WERI-Rb-1 (cell line): ENCODE measurements around the gene ATN1.

Source experiments
- DNase-seq: peaks from one replicate; pipeline ENCODE4 v3.0.0-alpha.2; 2020
- H3K27ac ChIP-seq: fragments of 250-450 bp; sonication (Bioruptor Pico); 2 replicates; pipeline ENCODE4 v1.5.1; 2020; ENCODE audit warnings: mild to moderate bottlenecking, moderate library complexity
- H3K27me3 ChIP-seq: fragments of 250-450 bp; sonication (Bioruptor Pico); 2 replicates; pipeline ENCODE4 v1.5.1; 2021; ENCODE audit warnings: mild to moderate bottlenecking, low read depth, moderate library complexity; ENCODE audit not compliant: insufficient read depth, severe bottlenecking
- H3K36me3 ChIP-seq: fragments of 250-450 bp; sonication (Bioruptor Pico); 2 replicates; pipeline ENCODE4 v1.5.1; 2020; ENCODE audit warnings: mild to moderate bottlenecking, moderate library complexity
- H3K4me3 ChIP-seq: 2 replicates; pipeline ENCODE4 v1.5.1; 2011; ENCODE audit warnings: low read depth, mild to moderate bottlenecking, control low read depth, low read length
- H3K9me3 ChIP-seq: fragments of 250-450 bp; sonication (Bioruptor Pico); 2 replicates; pipeline ENCODE4 v1.5.1; 2021; ENCODE audit warnings: mild to moderate bottlenecking, moderate library complexity; ENCODE audit not compliant: severe bottlenecking
- CTCF ChIP-seq: IDR thresholded peaks from 2 replicates; pipeline ENCODE4 v1.5.1; 2011; ENCODE audit warnings: low read depth, mild to moderate bottlenecking, control low read depth, inconsistent platforms, low read length

ATN1 gene

GRCh38 chr12:6979021-6979420 is 51.3 kb downstream of the ATN1 start:
- H3K27ac ChIP-seq = no peak overlapping the region
- no peaks in the 10 kb centered on the region for H3K9me3 ChIP-seq
- no peak overlapping the region for H3K4me3 ChIP-seq
- TF ChIP-seq CTCF = no peak
- H3K27me3 ChIP-seq = no peaks in the 10 kb centered on the region
- DNase-seq = no peak
- peaks cover 62% of the 10 kb centered on the region for H3K36me3 ChIP-seq

GRCh38 chr12:6979453-6979852 is 51.7 kb downstream of the ATN1 start:
- peaks cover 58% of the 10 kb centered on the region for H3K36me3 ChIP-seq

GRCh38 chr12:6980075-6980474 is 52.3 kb downstream of the ATN1 start:
- no peak for TF ChIP-seq CTCF
- H3K36me3 ChIP-seq = peaks cover 52% of the 10 kb centered on the region

More at GRCh38 chr12:6979453-6979852, 51.7 kb downstream of the ATN1 start:
- no peak overlapping the region for H3K4me3 ChIP-seq
- H3K27me3 ChIP-seq = no peaks in the 10 kb centered on the region
- DNase-seq = no peak
- H3K9me3 ChIP-seq = no peaks in the 10 kb centered on the region
- no peak for TF ChIP-seq CTCF
- H3K27ac ChIP-seq = no peak overlapping the region

GRCh38 chr12:6980740-6981139 is 53.0 kb downstream of the ATN1 start:
- Histone ChIP-seq H3K27me3 (no peaks in the 10 kb centered on the region), H3K27ac (no peak overlapping the region), H3K36me3 (peaks cover 45% of the 10 kb centered on the region), H3K4me3 (no peak overlapping the region), H3K9me3 (no peaks in the 10 kb centered on the region)
- no peak for DNase-seq
- TF ChIP-seq CTCF = no peak

More at GRCh38 chr12:6980075-6980474, 52.3 kb downstream of the ATN1 start:
- no peak for DNase-seq
- Histone ChIP-seq H3K9me3 (no peaks in the 10 kb centered on the region), H3K4me3 (no peak overlapping the region), H3K27me3 (no peaks in the 10 kb centered on the region), H3K27ac (no peak overlapping the region)

GRCh38 chr12:6981152-6982052 is 53.6 kb downstream of the ATN1 start:
- Histone ChIP-seq H3K36me3 (peaks cover 38% of the 10 kb centered on the region), H3K27ac (no peak overlapping the region), H3K27me3 (no peaks in the 10 kb centered on the region), H3K4me3 (no peak overlapping the region), H3K9me3 (no peaks in the 10 kb centered on the region)
- TF ChIP-seq CTCF = no peak
- no peak for DNase-seq
